H7 (cell line): ENCODE results near the gene ELP4. TPM values are rescaled to one million over a fixed set of nuclear protein-coding genes. Genes with fewer than 3 reads are reported as not detected.

Source experiments
- DNase-seq: peaks from one replicate; pipeline ENCODE4 v3.0.0; 2012
- H3K27me3 ChIP-seq: 2 replicates; pipeline ENCODE4 v1.6.0; 2011; ENCODE audit warnings: mild to moderate bottlenecking, low read length; ENCODE audit not compliant: control insufficient read depth, insufficient read depth
- H3K36me3 ChIP-seq: replicated peaks from 2 replicates; pipeline ENCODE4 v1.5.1; 2011; ENCODE audit warnings: low read length; ENCODE audit not compliant: control insufficient read depth, insufficient read depth
- H3K4me3 ChIP-seq: 2 replicates; pipeline ENCODE4 v1.5.1; 2011; ENCODE audit warnings: low read depth, mild to moderate bottlenecking, control low read depth, low read length, moderate library complexity; ENCODE audit not compliant: insufficient read depth
- total RNA-seq: library from RNA; depleted of rRNA; stranded (reverse); fragments of >200 nt; shearing (Covaris generic); gene quantifications from 2 replicates; pipeline ENCODE4 v1.2.3, GENCODE V29; 2014

The ELP4 gene
- total RNA-seq, 1 experiment from 2014 or later = 28.0 TPM

- no peak for DNase-seq
- no peaks in the 10 kb centered on the region for H3K27me3 ChIP-seq
- no peaks in the 10 kb centered on the region for H3K36me3 ChIP-seq
- H3K4me3 ChIP-seq = no peak overlapping the region
Measured at GRCh38 chr11:31779374-31779791, 269.8 kb downstream of the ELP4 start.

DNA sequence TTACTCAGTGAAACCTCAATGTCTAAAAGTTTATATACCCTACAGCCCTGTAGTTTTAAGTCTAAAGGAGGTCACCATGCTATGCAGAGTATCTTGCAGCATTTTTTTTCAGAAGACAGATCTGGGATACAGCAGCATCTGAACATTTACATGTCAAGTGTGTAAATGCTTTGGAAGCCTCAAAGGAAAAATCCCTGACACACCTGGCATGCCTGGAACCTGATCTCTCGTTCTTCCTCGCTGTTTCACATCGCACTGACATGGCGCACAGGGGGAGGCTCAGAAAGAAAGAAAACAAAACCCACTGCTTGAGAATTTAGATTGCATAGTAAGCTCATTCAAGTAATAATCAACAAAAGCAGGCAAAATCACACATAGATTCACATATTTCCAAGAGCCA is 270.5 kb downstream of the ELP4 start:
- Histone ChIP-seq H3K36me3 (no peaks in the 10 kb centered on the region), H3K27me3 (no peaks in the 10 kb centered on the region), H3K4me3 (no peak overlapping the region)
- DNase-seq = no peak

DNA sequence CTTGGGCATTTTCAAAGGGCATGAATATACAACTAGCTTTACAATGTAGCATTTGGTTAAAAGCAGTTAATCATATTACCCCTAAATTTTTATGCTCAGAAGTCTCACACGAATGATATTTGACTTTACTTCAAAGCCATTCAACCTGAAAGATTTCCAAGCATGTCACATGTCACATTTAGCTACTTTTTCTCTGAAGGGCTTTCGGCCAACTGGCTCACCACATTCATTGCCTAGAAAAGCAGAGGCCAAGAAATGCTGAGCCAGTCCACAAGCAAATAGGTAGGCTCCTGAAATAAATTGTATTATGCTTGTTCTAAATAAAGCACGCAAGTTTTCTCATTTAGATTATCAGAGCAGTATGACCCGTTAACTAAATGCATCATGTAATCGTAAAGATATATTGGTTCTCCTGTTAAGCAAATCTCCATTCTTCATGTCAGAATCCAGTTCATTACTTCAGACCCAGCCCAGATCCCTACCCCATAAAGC is 271.0 kb downstream of the ELP4 start:
- Histone ChIP-seq H3K4me3 (no peak overlapping the region), H3K27me3 (no peaks in the 10 kb centered on the region), H3K36me3 (no peaks in the 10 kb centered on the region)
- no peak for DNase-seq

GRCh38 chr11:31782257-31782656 is 272.7 kb downstream of the ELP4 start:
- H3K27me3 ChIP-seq = no peaks in the 10 kb centered on the region
- DNase-seq = no peak
- no peak overlapping the region for H3K4me3 ChIP-seq
- H3K36me3 ChIP-seq = no peaks in the 10 kb centered on the region

- no peak for DNase-seq
- H3K4me3 ChIP-seq = no peak overlapping the region
- H3K36me3 ChIP-seq = no peaks in the 10 kb centered on the region
- no peaks in the 10 kb centered on the region for H3K27me3 ChIP-seq
Measured at GRCh38 chr11:31783252-31783651, 273.7 kb downstream of the ELP4 start.

DNA sequence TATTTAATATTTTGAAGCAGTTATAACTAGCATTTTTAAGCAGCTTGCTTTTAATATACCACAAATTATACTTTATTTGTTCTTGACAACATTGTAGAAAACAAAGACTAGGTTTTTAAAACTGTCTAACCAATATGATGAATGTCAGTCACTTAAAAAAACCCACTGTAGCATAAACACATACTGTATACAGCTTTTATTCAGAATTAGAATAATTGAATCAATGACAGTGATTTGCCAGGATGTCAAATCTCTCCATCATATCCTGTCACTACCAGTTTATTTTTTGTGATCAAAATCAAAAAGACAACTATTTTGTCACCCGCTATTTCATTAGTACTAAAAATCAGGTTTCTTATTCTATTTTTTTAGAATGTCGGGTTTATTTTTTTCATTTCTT is 275.0 kb downstream of the ELP4 start:
- Histone ChIP-seq H3K4me3 (no peak overlapping the region), H3K36me3 (no peaks in the 10 kb centered on the region), H3K27me3 (no peaks in the 10 kb centered on the region)
- no peak for DNase-seq

- H3K4me3 ChIP-seq = no peak overlapping the region
- DNase-seq = no peak
Measured at GRCh38 chr11:31786996-31787685, 277.6 kb downstream of the ELP4 start.

GRCh38 chr11:31788085-31788484 is 278.5 kb downstream of the ELP4 start:
- H3K27me3 ChIP-seq = no peaks in the 10 kb centered on the region

More at GRCh38 chr11:31786996-31787685, 277.6 kb downstream of the ELP4 start:
- H3K27me3 ChIP-seq = no peaks in the 10 kb centered on the region
- H3K36me3 ChIP-seq = no peaks in the 10 kb centered on the region

GRCh38 chr11:31790649-31791048 is 281.1 kb downstream of the ELP4 start:
- no peak overlapping the region for H3K4me3 ChIP-seq
- H3K36me3 ChIP-seq = no peaks in the 10 kb centered on the region
- peaks cover 7% of the 10 kb centered on the region for H3K27me3 ChIP-seq
- no peak for DNase-seq

More at GRCh38 chr11:31788085-31788484, 278.5 kb downstream of the ELP4 start:
- Histone ChIP-seq H3K36me3 (no peaks in the 10 kb centered on the region), H3K4me3 (no peak overlapping the region)
- no peak for DNase-seq

- no peak for DNase-seq
- no peaks in the 10 kb centered on the region for H3K36me3 ChIP-seq
- H3K27me3 ChIP-seq = peaks cover 20% of the 10 kb centered on the region
- H3K4me3 ChIP-seq = no peak overlapping the region
Measured at GRCh38 chr11:31792036-31792435, 282.5 kb downstream of the ELP4 start.

GRCh38 chr11:31792456-31792855 is 282.9 kb downstream of the ELP4 start:
- Histone ChIP-seq H3K36me3 (no peaks in the 10 kb centered on the region), H3K27me3 (peaks cover 25% of the 10 kb centered on the region), H3K4me3 (no peak overlapping the region)
- DNase-seq = no peak

DNA sequence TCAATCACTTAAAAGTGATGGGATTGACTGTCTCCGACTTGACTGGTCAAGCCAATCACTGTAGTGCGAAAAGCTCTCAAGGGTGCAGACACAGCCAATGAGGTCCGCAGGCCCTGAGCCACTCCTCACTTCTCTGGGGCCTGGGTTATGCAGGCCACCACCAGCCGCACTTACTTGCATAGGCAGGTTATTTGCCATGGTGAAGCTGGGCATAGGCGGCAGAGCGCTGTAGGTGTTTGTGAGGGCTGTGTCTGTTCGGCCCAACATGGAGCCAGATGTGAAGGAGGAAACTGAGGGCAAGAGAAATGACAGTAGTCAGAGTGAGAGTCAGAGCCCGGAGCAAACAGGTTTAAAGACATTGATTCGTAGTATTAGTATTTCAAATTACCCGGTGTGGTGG is 283.7 kb downstream of the ELP4 start:
- DNase-seq = no peak
- H3K27me3 ChIP-seq = peaks cover 32% of the 10 kb centered on the region
- no peaks in the 10 kb centered on the region for H3K36me3 ChIP-seq
- no peak overlapping the region for H3K4me3 ChIP-seq

DNA sequence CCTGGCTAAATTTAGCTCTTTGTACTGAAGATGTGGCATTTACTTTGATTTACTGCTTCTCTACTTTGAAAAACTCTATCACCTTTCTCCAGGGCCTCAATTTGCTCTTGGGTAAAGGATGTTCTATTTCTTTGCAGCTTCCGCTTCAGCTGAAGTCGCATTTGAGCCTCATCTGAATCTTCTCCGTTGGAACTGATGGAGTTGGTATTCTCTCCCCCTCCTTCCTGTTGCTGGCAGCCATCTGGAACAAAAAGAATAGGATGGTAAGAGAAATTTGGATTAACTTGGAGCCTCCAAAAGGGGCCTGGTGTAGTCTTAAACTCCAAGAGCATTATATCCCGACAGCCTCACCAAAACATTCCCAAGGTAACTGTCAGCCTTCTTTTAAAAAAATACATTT is 285.0 kb downstream of the ELP4 start:
- peaks cover 45% of the 10 kb centered on the region for H3K27me3 ChIP-seq
- H3K36me3 ChIP-seq = no peaks in the 10 kb centered on the region
- H3K4me3 ChIP-seq = no peak overlapping the region
- DNase-seq = no peak

- no peaks in the 10 kb centered on the region for H3K36me3 ChIP-seq
- no peak for DNase-seq
- peaks cover 59% of the 10 kb centered on the region for H3K27me3 ChIP-seq
- H3K4me3 ChIP-seq = no peak overlapping the region
Measured at GRCh38 chr11:31795706-31796498, 286.3 kb downstream of the ELP4 start.
